ENCODE data around the gene INO80C.
"Not testable (repeated sequence)": the region's sequence is repeated elsewhere in the genome, so short reads cannot be mapped to it uniquely, and the experiment has no call there.

The INO80C gene

DNA sequence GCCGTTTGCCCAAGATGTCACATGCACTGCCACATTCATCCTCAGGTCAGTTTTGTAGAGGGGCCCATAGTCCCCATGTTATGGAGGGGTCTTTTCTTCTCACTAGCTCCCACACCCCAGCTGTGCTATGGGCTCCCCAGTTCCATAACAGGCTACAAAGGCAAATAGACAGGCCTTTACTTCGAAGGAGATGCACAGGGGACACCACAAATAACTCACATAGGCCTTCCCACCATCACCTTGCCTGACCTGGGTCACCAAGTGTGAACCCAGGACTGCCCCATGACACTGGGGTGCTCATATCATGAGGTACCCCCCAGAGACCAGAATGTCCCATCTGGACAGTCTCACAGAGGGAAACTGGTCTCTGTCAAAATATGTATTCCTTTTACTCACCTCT, 15.0 kb upstream of the INO80C start:
- DNase-seq = no peak

DNA sequence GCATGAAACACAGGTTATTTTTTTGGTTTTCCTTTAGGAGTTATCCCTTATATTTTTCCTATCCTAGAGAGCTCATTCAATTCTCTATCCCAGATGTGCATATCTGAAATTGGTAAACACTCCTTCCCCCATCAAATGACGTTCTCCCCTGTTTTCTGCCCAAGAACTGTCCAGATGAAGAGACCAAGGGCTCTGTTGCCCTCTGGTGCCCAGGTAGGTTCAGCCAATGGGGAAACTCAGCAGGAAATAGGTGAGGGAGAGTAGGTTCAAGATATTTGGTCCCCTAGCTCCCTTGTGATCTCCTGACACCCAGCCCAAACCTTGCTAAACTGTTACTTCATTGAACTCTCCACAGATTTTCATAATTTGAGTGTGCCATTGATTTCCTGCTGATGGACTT, 14.1 kb upstream of the INO80C start:
- no peak for DNase-seq

DNA sequence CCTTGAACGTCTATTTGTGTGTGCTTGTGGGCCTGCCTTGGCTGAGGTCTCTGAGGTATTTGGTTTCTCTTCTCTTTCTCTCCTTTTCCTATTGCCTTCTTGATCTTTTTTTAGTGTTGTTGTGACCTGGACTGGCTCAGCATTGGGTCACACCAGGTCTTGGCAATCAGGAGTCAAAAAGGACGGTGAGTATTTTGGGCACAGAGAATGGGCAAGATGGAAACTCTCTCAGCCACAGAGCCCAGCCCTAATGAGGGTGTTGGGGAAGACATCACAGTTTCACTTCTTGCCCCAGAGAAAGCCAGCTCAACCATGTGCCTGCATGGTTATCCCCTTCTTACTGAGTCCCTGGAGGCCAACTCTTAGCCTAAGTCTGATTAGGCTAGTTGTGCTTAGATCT, 13.7 kb upstream of the INO80C start:
- no peak for DNase-seq

DNA sequence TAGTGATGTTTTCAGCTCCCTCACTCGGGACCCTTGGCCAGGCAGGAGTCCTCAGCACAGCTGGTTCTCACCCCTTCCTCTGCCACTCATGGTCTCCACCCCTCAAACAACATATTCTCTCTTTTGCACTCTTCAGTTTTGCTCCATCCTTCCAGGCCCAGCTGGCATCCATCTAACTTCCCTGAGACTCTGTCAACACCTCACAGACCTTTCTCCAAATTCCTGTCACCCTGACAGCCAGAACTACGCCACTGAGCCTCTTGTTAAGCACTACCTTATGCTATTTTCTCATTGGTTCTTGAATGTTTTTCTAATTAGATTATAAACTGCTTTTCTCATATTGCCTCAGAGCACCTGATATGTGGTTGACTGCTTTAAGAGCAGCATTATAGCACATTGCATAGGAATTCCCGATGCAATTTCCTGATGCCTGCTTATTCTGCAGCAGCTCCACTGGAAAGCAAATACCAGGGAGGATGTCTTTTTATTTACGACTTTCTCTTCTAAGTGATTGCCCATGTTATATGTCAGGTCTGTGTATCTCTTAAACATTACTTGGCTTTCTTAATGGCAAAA, 12.4 kb upstream of the INO80C start:
- no peak for DNase-seq

DNA sequence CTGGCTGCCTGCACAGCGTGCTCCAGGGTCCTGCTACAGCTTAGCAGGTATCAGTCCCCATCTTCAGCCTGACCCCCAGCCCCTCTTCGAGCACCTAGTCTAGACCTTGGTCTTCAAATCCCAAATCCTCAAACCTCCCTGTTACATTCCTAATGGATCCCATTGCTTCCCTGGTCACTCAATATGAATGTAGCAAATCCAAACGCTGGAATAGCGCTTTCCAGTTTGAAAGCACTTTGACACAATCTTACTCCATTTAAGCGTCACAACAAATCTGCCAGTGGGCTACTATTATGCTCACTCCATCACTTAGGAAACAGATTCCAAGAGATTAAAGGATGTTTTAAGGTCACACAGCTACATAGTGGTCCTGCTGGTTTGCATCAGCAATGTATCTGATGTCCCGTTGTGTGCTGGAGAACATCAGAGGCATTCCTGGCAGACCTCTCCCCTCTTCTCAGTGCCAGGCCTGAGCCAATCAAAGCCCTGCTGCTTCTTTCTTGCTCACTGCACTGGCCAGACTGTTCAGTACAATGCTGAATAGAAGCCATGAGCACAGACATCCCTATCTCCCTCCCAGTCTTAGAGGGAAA, 11.1 kb upstream of the INO80C start:
- no peak for DNase-seq

DNA sequence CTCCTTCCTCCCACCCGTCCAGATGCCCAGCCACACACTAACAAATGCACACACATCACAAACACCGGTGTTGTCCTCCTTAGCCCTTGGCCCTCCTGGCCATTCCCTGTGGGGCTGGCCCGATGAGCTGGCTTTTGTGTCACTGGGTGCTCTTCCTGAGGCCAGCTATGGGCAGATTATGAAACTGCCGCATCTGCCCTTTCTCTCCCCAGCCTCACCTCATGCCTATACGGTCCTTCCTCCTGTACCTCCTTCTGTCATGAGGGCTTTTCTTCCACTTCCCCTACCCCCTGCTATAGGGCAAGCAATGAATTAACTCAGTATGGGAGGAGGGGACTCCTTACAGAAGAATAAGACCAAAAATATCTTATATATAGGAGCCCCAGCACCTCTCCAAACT, 10.3 kb upstream of the INO80C start:
- no peak for DNase-seq

DNA sequence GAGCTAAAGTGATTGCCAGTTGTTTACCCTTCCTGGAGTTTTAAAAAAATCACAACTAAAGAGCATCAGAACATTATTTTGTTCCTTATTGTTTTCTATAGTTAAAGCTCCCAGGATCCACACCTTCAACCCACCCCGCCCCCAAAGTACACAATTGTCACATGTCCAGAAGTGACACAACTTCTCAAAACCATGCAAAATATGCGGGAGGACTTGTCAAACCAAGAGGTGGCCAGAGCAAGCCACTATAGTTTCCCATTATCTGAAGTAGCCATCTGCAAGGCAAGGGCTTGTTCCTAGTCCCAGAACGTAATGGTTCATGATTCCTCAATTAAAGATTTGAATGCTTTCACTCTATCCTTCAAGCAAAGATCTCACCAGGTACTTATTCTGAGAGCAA, 9.9 kb upstream of the INO80C start:
- DNase-seq = no peak

DNA sequence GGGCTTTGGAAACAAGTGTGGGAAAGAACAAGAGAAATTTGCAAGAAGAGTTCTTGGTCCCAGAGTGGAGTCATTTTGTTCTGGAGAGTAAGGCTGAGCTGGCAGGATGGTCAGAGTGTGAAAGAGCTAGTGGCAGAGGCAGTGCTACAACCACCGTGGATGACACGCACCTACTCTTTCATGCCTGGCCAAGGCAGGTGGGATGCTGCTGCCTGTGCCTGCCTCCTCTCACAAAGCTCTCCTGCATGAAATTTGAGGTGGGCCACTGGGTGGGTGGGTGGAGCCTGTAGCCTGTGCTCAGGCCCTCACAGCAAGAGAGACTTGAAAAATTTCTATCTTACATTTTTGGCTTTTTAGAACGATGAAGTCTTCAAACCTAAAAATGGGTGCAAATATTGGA, 9.4 kb upstream of the INO80C start:
- DNase-seq = no peak

DNA sequence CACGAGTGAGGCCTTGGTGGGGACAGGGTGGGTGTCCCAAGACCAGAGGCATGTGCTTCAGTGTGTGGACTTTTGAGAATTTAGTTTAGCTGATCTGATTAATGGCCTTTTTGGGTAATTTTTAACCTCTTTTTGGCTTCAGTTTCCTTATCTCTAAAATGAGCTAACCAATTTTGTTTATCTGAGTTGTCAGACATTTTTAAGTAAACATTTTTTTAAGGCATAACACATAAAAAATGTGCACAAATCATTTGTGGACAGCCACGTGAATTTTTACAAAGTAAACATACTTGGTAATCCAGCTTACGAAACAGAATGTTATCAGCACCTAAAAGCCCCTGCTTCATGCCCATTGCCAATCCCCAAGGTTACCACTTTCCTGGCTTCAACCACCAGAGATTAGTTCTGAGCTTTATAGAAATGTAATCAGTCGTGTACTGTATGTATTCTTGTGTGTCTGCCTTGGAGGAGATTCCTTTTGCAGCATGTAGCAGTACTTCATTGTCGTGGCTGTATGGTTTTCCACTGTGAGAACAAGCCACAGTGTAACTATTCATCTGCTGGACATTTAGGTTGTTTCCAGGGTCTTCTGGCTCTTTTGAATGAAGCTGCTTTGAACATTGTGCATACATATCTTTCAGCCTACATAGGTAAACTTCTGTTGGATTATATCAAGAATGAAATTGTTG, 8.4 kb upstream of the INO80C start:
- no peak for DNase-seq

DNA sequence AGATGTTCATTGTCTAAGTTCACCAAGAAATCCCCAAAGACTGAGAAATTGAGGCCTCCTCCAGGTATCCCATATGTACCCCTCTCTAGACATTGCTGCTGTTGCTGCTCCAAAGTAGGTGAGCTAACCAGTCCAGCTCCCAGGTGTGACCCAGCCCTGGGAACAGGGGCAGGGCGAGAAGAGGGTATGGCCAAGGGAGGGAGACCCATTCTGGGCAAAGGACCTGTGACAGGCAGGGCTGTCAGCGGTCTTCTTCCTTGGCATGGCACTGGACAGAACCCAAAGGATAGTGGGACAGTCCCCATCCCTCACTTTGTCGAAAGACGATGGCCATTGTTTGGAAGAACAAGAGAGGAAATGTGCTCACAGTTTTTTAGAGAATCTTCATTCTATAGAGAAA, 7.2 kb upstream of the INO80C start:
- no peak for DNase-seq

DNA sequence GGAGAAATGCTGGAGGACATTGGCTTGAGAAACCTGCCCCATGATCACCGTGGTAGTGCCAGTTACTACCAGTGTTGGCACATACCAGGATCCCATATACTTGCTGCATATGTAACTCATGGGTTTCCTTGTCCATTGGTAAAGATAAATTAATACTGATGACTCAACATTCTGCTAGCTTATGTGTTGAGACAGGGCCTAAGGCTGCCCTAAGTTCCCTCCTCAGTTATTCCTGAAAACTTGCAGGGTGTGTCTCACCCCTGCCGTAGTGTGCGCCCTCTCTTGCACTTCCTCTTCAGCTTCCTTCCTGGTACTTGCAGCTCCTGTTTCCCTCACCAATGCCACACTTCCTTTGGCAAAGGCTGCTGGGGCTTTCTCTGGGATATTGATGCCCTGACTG, 4.3 kb upstream of the INO80C start:
- no peak for DNase-seq

DNA sequence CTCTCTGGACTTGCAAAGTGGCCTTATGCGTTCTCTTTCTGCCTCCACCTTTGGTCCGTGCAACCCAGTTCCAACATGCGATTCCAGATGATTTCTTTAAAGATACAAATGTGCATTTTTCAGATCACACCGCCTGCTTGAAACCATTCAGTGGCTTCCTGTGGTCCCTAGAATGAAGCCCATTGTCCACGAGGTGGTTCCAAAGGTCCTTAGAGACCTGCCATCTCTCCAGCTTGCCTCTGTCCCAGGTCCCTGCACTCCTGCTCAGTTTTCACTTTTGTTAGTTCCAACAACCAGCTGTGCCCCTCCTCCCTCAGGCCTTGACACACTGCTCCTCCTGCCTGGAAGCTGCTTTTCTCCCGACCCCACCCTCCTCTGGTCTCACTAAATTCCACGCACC, 3.6 kb upstream of the INO80C start:
- no peak for DNase-seq

DNA sequence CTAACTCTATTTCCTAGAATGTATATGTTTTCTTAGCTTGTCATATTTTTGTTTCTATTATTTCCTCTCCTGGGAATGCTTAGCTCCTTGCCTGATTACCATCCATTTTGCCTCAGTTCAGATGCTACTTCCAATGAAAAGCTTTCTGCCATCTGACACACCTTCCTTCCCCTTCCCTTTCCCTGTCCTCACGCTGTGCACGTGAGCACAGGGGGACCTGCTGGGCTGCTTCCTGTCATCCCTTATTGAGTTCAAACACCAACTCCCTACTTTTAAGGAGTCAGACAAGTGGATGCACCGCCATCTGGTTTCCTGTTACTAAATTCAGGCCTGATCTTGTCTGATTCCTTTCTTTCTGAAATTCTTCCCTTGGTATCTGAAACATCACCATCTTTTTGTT, 2.4 kb upstream of the INO80C start:
- no peak for DNase-seq

DNA sequence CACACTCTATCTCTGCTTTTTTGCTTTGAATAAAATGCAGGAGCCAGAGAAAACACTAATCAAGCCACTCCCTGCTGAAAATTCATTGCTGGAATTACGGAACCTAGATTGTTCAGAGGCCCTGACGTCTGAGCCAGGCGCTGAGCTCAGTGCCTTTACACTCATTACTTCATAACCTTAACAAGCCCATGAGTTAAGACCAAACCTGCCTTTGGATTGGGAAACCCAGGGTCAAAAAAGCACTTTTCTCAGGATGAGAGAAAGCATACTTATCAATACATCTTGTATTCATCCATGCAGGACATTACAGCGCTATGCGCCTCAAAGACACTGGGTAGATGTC, 762 bp downstream of the INO80C start:
- DNase-seq = no peak

DNA sequence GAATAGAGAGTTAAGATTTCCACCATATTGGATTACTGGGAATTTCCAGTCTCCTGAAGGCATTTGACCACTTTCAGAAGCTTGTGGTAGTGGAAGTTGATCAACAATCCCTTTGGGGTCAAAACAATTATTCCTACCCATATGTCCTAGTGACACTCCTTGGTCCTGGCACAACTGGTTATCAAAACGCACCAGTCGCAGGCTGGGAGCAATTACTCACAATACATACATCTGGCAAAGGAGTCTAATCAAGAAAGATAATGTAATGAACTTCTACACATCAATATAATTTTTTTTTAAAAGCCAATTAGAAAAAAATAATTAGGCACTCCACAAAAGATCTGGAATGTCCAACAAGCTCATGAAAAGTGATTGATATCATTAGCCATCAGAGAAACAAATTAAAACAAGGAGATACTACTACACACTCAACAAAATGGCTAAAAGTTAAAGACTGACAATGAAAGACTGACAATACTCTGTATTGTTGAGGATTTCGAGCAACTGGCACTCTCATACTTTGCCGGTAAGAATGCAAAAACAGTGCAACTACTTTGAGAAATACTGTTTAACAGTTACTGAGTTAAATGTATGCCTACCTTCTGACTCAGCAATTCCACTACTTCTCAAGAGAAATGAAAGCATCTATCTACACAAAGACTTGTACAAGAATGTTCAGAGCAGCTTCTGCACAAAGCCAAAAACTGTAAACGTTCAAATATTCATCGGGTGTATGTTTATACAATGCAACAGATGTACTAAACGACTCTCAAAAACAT, 2.0 kb downstream of the INO80C start:
- no peak for DNase-seq

DNA sequence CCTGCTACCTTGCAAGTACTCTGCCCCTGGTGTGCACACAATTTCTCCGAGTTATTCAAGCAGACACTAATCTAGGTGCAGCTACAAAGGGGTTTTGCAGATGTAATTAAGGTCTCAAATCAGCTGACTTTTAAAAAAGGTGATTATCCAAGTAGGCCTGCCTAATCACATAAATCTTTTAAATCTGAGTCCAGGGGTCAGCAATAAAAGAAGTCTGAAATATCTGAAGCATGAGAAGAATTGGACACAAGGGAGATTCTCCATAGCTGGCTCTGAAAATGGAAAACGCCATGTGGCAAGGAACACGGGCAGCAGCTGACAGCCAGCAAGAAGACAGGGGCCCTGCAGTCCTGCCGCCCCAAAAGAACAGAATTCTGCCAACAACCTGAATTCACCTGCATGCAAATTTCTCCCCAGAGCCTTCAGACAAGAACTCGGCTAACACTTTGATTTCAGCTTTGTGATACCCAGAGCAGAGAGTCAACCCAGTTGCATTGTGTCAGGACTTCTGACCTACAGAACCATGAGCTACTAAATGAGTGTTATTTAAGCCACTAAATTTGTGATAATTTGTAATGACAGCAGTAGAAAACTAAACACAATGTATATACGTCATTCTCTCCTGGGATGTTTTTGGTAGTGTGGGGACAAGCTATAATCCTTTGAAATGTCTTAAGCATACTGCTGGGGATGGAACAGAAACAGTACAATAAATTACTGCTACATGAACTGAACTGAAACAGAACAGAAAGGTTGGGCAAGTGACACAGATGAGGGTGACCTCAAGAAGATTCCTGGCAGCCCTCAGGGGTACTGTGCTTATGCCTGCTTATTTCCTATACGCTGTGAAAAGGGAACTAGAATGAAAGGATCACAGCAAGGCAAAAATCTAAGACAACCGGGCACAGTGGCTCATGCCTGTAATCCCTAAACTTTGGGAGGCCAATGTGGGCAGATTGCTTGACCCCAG, 3.2 kb downstream of the INO80C start:
- no peak for DNase-seq

DNA sequence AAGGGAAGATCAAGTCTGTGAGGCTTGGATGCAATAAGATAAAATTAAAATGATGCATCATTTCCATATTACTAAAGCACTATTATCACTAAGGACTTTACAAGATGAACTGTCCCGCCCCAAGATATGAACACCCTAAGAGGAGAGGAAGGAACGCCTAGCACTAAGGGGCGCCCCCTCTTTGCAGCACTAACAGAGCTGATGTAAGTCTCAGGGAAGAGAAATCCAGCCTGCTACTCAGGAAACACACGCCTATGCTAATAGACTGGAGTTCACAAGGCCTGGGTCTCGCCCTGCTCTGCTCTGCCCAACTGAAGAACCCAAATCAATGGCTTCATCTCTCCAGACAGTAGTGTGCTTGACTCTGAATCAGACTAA, 6.1 kb downstream of the INO80C start:
- DNase-seq = no peak

DNA sequence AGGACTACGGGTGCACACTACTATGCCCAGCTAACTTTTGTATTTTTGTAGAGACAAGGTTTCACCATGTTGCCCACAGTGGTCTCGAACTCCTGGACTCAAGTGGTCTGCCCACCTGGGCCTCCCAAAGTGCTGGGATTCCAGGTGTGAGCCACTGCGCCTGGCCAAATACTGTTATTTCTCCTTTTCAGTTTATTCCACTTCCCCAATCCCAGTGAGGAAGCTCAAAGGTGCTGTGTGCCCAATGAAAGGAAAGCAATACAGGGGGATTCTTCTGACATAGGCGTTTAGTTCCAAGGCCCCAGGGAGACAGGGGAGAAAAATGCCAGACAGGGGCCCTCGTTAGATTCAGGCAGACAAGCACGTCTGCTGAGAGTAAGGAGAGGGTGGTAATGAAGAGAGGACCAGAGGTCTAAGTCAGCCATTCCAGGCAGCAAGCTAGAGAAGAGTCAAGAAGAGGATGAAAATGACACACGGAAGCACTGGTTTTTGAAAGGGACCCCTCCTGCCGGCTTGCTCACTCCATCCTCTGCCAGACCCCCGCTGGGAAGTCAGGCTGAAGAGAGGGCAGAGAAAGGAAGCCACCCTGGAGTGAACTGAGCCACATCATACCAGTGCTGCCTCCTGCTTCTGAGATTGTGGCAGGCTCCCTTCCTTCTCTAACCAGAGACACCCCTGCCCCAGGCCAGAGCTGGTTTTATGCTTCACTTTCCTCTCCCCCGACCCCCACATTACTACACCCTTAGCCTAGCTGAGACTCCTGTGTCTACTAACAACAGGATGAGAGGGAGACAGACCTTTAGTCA, 6.7 kb downstream of the INO80C start:
- no peak for DNase-seq

DNA sequence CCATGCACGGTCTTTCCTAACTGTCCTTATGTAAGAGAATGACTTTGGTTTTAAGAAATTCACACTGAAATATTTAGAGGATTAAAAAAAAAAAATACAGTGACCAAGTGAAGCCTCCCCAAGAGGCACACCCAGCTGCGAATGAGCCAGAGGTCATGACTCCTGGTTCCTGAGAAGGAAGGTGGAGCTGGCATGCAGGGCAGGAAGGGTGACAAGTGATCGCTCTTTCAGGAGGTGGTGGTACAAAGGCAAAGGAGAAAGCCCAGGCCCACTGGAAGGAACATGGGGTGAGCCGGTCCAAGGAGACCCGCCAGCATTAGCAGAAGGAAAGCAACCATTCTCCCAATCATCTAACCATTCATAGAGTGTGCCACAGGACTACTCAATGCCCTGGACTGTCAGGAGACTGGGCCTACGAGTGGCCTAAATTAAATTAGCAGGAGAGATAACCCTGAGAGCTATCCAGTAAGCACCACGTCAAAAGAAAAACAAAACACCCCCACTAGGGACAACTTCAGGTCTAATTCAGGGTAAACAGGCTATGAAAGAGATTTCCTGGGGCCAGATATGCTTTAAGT, 7.8 kb downstream of the INO80C start:
- no peak for DNase-seq

DNA sequence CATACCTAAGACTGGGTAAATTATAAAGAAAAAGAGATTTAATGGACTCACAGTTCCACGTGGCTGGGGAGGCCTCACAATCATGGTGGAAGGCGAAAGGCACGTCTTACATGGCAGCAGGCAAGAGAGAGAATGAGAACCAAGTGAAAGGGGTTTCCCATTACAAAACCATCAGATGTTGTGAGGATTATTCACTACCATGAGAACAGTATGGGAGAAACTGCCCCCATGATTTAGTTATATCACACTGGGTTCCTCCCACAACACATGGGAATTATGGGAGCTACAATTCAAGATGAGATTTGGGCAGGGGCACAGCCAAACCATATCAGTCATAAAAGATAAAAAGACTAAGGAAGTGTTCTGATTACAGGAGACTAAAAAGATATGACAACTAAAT, 8.5 kb downstream of the INO80C start:
- DNase-seq = not testable (repeated sequence)

DNA sequence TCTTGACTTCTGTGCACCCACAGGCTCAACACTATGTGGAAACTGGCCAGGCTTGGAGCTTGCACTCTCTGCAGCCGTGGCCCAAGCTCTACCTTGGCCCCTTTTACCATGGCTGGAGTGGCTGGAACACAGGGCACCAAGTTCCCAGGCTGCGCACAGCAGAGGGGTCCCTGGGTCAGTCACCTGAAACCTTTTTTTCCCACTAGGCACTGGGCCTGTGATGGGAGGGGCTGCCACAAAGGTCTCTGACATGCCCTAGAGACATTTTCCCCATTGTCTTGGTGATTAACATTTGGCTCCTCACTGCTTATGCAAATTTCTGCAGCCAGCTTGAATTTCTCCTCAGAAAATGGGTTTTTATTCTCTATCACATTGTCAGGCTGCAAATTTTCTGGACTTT, 9.4 kb downstream of the INO80C start:
- not testable (repeated sequence) for DNase-seq

DNA sequence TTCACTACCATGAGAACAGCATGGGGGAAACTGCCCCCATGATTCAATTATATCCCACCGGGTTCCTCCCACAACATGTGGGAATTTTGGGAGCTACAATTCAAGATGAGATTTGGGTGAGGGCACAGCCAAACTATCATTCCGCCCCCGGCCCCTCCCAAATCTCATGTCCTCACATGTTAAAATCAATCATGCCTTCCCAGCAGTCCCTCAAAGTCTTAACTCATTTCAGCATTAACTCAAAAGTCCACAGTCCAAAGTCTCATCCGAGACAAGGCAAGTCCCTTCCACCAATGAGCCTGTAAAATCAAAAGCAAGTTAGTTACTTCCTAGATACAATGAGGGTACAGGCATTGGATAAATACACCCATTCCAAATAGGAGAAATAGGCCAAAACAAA, 10.2 kb downstream of the INO80C start:
- DNase-seq = not testable (repeated sequence)

Data from activated T-cell treated with anti-CD3 and anti-CD28 coated beads, Interleukin-2, amount 50 U/mL, for 48 hours (primary cell).